GM15510 (cell line): ENCODE data around the gene ADRB2.

ENCODE experiments used
- POLR2A ChIP-seq: IDR thresholded peaks from 3 replicates; pipeline ENCODE4 v1.6.1; 2011; ENCODE audit warnings: borderline replicate concordance; ENCODE audit not compliant: insufficient read length; ENCODE audit errors: extremely low read depth

Gene ADRB2

GRCh38 chr5:148834689-148835088 lies 8.3 kb downstream of the ADRB2 start:
- no peak for TF ChIP-seq POLR2A

GRCh38 chr5:148836272-148837250 lies 10.2 kb downstream of the ADRB2 start:
- TF ChIP-seq POLR2A, result no peak

GRCh38 chr5:148837383-148837782 lies 11.0 kb downstream of the ADRB2 start:
- TF ChIP-seq POLR2A, result no peak

- TF ChIP-seq POLR2A, result no peak
These were observed 11.9 kb downstream of the ADRB2 start for GRCh38 chr5:148838357-148838756.

GRCh38 chr5:148839960-148840359 lies 13.5 kb downstream of the ADRB2 start:
- TF ChIP-seq POLR2A, result no peak

- TF ChIP-seq POLR2A, result no peak
These were observed 14.1 kb downstream of the ADRB2 start for GRCh38 chr5:148840531-148840930.

- no peak for TF ChIP-seq POLR2A
These were observed 15.1 kb downstream of the ADRB2 start for GRCh38 chr5:148841519-148841918.

- TF ChIP-seq POLR2A, result no peak
These were observed 15.8 kb downstream of the ADRB2 start for GRCh38 chr5:148842161-148842560.

- TF ChIP-seq POLR2A, result no peak
These were observed 17.3 kb downstream of the ADRB2 start for GRCh38 chr5:148843510-148844318.

GRCh38 chr5:148844433-148845280 lies 18.2 kb downstream of the ADRB2 start:
- no peak for TF ChIP-seq POLR2A

- no peak for TF ChIP-seq POLR2A
These were observed 20.5 kb downstream of the ADRB2 start for GRCh38 chr5:148846930-148847329.

GRCh38 chr5:148847456-148847855 lies 21.0 kb downstream of the ADRB2 start:
- no peak for TF ChIP-seq POLR2A

GRCh38 chr5:148848393-148849031 lies 22.1 kb downstream of the ADRB2 start:
- no peak for TF ChIP-seq POLR2A

GRCh38 chr5:148849461-148849860 lies 23.1 kb downstream of the ADRB2 start:
- no peak for TF ChIP-seq POLR2A
